Suprapubic skin (tissue), 4 donors: ENCODE results near the gene FREY1. TPM values are rescaled to one million over a fixed set of nuclear protein-coding genes. Genes with fewer than 3 reads are reported as not detected.

Experiments used
- DNase-seq, 2 donors: peaks; one replicate each; pipeline ENCODE4 v3.0.0-alpha.2; 2019; ENCODE audit warnings: low spot score in 2 of 2
- H3K27ac ChIP-seq: fragments of 200-600 bp; sonication (generic); one replicate; pipeline ENCODE4 v1.5.1; 2019
- H3K27me3 ChIP-seq: fragments of 200-600 bp; sonication (generic); one replicate; pipeline ENCODE4 v1.5.1; 2019
- H3K36me3 ChIP-seq: fragments of 200-600 bp; sonication (generic); one replicate; pipeline ENCODE4 v1.5.1; 2019
- H3K4me1 ChIP-seq: fragments of 200-600 bp; sonication (generic); one replicate; pipeline ENCODE4 v1.5.1; 2019
- H3K4me3 ChIP-seq: fragments of 200-600 bp; sonication (generic); one replicate; pipeline ENCODE4 v1.5.1; 2019; ENCODE audit warnings: mild to moderate bottlenecking
- H3K9me3 ChIP-seq: fragments of 200-600 bp; sonication (generic); one replicate; pipeline ENCODE4 v1.5.1; 2019
- CTCF ChIP-seq, 2 donors: fragments of 200-600 bp in 1 of 2; fragments of 450-650 bp in 1 of 2; sonication (generic) in 1 of 2; IDR thresholded peaks; one replicate each; pipeline ENCODE4 v1.5.1; 2016 to 2019; ENCODE audit warnings: antibody characterized with exemption in 2 of 2, mild to moderate bottlenecking in 1 of 2, moderate library complexity in 1 of 2
- EP300 ChIP-seq: sonication (generic); formaldehyde crosslinking; IDR thresholded peaks from one replicate; pipeline ENCODE4 v1.6.1; 2017; ENCODE audit warnings: antibody characterized with exemption
- POLR2A ChIP-seq, 2 donors: fragments of 450-650 bp; IDR thresholded peaks; one replicate each; pipeline ENCODE4 v1.6.1; 2017; ENCODE audit warnings: antibody characterized with exemption in 2 of 2, mild to moderate bottlenecking in 2 of 2, moderate library complexity in 2 of 2
- POLR2AphosphoS5 ChIP-seq, 3 donors: sonication (generic); formaldehyde crosslinking; IDR thresholded peaks; one replicate each; pipeline ENCODE4 v1.6.1; 2017; ENCODE audit warnings: antibody characterized with exemption in 3 of 3
- WGBS: methylation state at CpG from one replicate; pipeline ENCODE4 v1.1.5; 2018; 5-methylcytosine and 5-hydroxymethylcytosine counted together
- total RNA-seq, 4 donors: library from RNA; depleted of rRNA; stranded (reverse); fragments of >200 nt; gene quantifications; one replicate each; pipeline ENCODE4 v1.1.0, GENCODE V29; 2016

Gene FREY1
- total RNA-seq, 4 donors from 2014 or later: 1.7 to 3.7 (median 1.7) TPM; not detected in 1

- H3K36me3 ChIP-seq: peaks cover 60% of the 10 kb centered on the region
- DNase-seq: no peak
- TF ChIP-seq POLR2AphosphoS5 (IDR thresholded peaks at IDR 0.05) (no peak), CTCF (IDR thresholded peaks at IDR 0.05) (no peak), EP300 (no peak), POLR2A (IDR thresholded peaks at IDR 0.05) (no peak)
- peaks cover 7% of the 10 kb centered on the region for H3K4me1 ChIP-seq
- no peaks in the 10 kb centered on the region for H3K9me3 ChIP-seq
- WGBS: 87% methylated on average over 15 of the region's 15 CpGs
- H3K27ac ChIP-seq: no peak overlapping the region
- no peak overlapping the region for H3K4me3 ChIP-seq
- no peaks in the 10 kb centered on the region for H3K27me3 ChIP-seq
Measured at GRCh38 chr11:45880772-45881570, 26.1 kb downstream of the FREY1 start.

- Histone ChIP-seq H3K36me3 (peaks cover 69% of the 10 kb centered on the region), H3K9me3 (no peaks in the 10 kb centered on the region), H3K4me3 (no peak overlapping the region), H3K4me1 (peaks cover under 1% of the 10 kb centered on the region), H3K27me3 (no peaks in the 10 kb centered on the region), H3K27ac (no peak overlapping the region)
- WGBS: 79% methylated on average over 7 of the region's 7 CpGs
- TF ChIP-seq POLR2A (IDR thresholded peaks at IDR 0.05) (no peak), CTCF (IDR thresholded peaks at IDR 0.05) (no peak), EP300 (no peak), POLR2AphosphoS5 (IDR thresholded peaks at IDR 0.05) (no peak)
- DNase-seq: no peak
Measured at GRCh38 chr11:45879803-45880686, 27.0 kb downstream of the FREY1 start.

- no peaks in the 10 kb centered on the region for H3K4me1 ChIP-seq
- TF ChIP-seq POLR2A (IDR thresholded peaks at IDR 0.05) (no peak), POLR2AphosphoS5 (IDR thresholded peaks at IDR 0.05) (no peak), EP300 (no peak), CTCF (IDR thresholded peaks at IDR 0.05) (no peak)
- no peak for DNase-seq
- H3K4me3 ChIP-seq: no peak overlapping the region
- H3K9me3 ChIP-seq: no peaks in the 10 kb centered on the region
- no peaks in the 10 kb centered on the region for H3K27me3 ChIP-seq
- H3K27ac ChIP-seq: no peak overlapping the region
- 88% methylated on average over 3 of the region's 3 CpGs for WGBS
- peaks cover 91% of the 10 kb centered on the region for H3K36me3 ChIP-seq
Measured at GRCh38 chr11:45877845-45878244, 29.2 kb downstream of the FREY1 start.

- Histone ChIP-seq H3K36me3 (peaks cover 93% of the 10 kb centered on the region), H3K27me3 (no peaks in the 10 kb centered on the region), H3K9me3 (no peaks in the 10 kb centered on the region), H3K4me1 (no peaks in the 10 kb centered on the region), H3K27ac (no peak overlapping the region), H3K4me3 (no peak overlapping the region)
- 80% methylated on average over 8 of the region's 8 CpGs for WGBS
- no peak for DNase-seq
- TF ChIP-seq POLR2AphosphoS5 (IDR thresholded peaks at IDR 0.05) (no peak), CTCF (IDR thresholded peaks at IDR 0.05) (no peak), POLR2A (IDR thresholded peaks at IDR 0.05) (no peak), EP300 (no peak)
Measured at GRCh38 chr11:45877221-45877620, 29.9 kb downstream of the FREY1 start.

- H3K27ac ChIP-seq: no peak overlapping the region
- H3K4me1 ChIP-seq: no peaks in the 10 kb centered on the region
- DNase-seq: no peak
- peaks cover 93% of the 10 kb centered on the region for H3K36me3 ChIP-seq
- no peak overlapping the region for H3K4me3 ChIP-seq
- H3K9me3 ChIP-seq: no peaks in the 10 kb centered on the region
- 67% methylated on average over 6 of the region's 6 CpGs for WGBS
- no peaks in the 10 kb centered on the region for H3K27me3 ChIP-seq
- TF ChIP-seq EP300: no peak
- no peak for TF ChIP-seq CTCF (IDR thresholded peaks at IDR 0.05)
- TF ChIP-seq POLR2A (IDR thresholded peaks at IDR 0.05): no peak
- TF ChIP-seq POLR2AphosphoS5 (IDR thresholded peaks at IDR 0.05): no peak
Measured at GRCh38 chr11:45876401-45876800, 30.7 kb downstream of the FREY1 start.
